ENCODE results near the gene VSTM2L. TPM values are rescaled to one million over a fixed set of nuclear protein-coding genes. Genes with fewer than 3 reads are reported as not detected.
A peak's percentile ranks its signal among the peaks of the same experiment; 100 is the strongest.

Gene VSTM2L
- total and polyA plus RNA-seq, 12 donors: 1.8 to 17.2 (median 8.9) TPM

GRCh38 chr20:37969949-37970855 is 67.3 kb downstream of the VSTM2L start:
- WGBS, 2 donors: 66 to 71% methylated on average over 7 of the region's 7 CpGs
- H3K27ac ChIP-seq: no peak overlapping the region
- no peak for TF ChIP-seq CTCF (IDR thresholded peaks at IDR 0.05)
- H3K4me1 ChIP-seq: peaks cover 0 to 7% (median 0%) of the 10 kb centered on the region in 9 donors
- DNase-seq (no peak), ATAC-seq (peak in 2 of 8 donors; percentile 29 to 50)
- H3K27me3 ChIP-seq: no peaks in the 10 kb centered on the region
- H3K36me3 ChIP-seq: no peaks in the 10 kb centered on the region
- intact Hi-C loops (cut with DNase I): no loop called here
- H3K9me3 ChIP-seq: peaks cover 0 to 31% (median 5%) of the 10 kb centered on the region in 11 donors
- no peak overlapping the region for H3K4me3 ChIP-seq

- ATAC-seq: no peak
- peaks cover 0 to 30% (median 5%) of the 10 kb centered on the region in 11 donors for H3K9me3 ChIP-seq
- H3K4me3 ChIP-seq: no peak overlapping the region
- H3K27me3 ChIP-seq: no peaks in the 10 kb centered on the region
- peaks cover 0 to 7% (median 0%) of the 10 kb centered on the region in 9 donors for H3K4me1 ChIP-seq
- H3K36me3 ChIP-seq: no peaks in the 10 kb centered on the region
- H3K27ac ChIP-seq: no peak overlapping the region
- no peak for DNase-seq
- no peak for TF ChIP-seq CTCF (IDR thresholded peaks at IDR 0.05)
- intact Hi-C loops (cut with DNase I): no loop called here
Observed at GRCh38 chr20:37970856-37971245, 67.9 kb downstream of the VSTM2L start.

GRCh38 chr20:37971561-37972127 is 68.7 kb downstream of the VSTM2L start:
- TF ChIP-seq CTCF (IDR thresholded peaks at IDR 0.05): no peak
- WGBS, 2 donors: 97 to 98% methylated on average over 5 of the region's 5 CpGs

GRCh38 chr20:37972256-37973058 is 69.5 kb downstream of the VSTM2L start:
- intact Hi-C loops (cut with DNase I): no loop called here
- WGBS, 2 donors: 86 to 89% methylated on average over 7 of the region's 7 CpGs

More at GRCh38 chr20:37971561-37972127, 68.7 kb downstream of the VSTM2L start:
- ATAC-seq (no peak), DNase-seq (no peak)
- Histone ChIP-seq H3K4me1 (peaks cover 0 to 7% (median 0%) of the 10 kb centered on the region in 9 donors), H3K9me3 (peaks cover 0 to 25% (median 5%) of the 10 kb centered on the region in 11 donors), H3K27ac (no peak overlapping the region), H3K27me3 (no peaks in the 10 kb centered on the region), H3K36me3 (no peaks in the 10 kb centered on the region), H3K4me3 (no peak overlapping the region)
- intact Hi-C loops (cut with DNase I): no loop called here

More at GRCh38 chr20:37972256-37973058, 69.5 kb downstream of the VSTM2L start:
- H3K4me1 ChIP-seq: peaks cover 0 to 7% (median 0%) of the 10 kb centered on the region in 9 donors
- peaks cover 0 to 17% (median 4%) of the 10 kb centered on the region in 11 donors for H3K9me3 ChIP-seq
- no peak overlapping the region for H3K4me3 ChIP-seq
- no peak for DNase-seq
- no peak overlapping the region for H3K27ac ChIP-seq
- no peak for TF ChIP-seq CTCF (IDR thresholded peaks at IDR 0.05)
- no peak for ATAC-seq
- no peaks in the 10 kb centered on the region for H3K36me3 ChIP-seq
- H3K27me3 ChIP-seq: no peaks in the 10 kb centered on the region
